Naive thymus-derived CD4-positive, alpha-beta T cell (primary cell): ENCODE measurements around the gene CXorf66. TPM values are rescaled to one million over a fixed set of nuclear protein-coding genes. Genes with fewer than 3 reads are reported as not detected.

Experiments
- ATAC-seq: fragments of 150-1000 bp; cut with Tn5 transposase; 2 replicates; pipeline ENCODE4 v1.10.0; 2021; ENCODE audit warnings: mild to moderate bottlenecking, moderate library complexity
- CTCF ChIA-PET: fragments of 350-600 bp; sonication (Branson Sonifier 250); formaldehyde crosslinking; loops from one replicate; lab custom pipeline; 2021; ENCODE audit warnings: antibody characterized with exemption; lab: Charles Lee
- POLR2A ChIA-PET: fragments of 350-600 bp; sonication (Branson Sonifier 250); formaldehyde crosslinking; loops from one replicate; lab custom pipeline; 2021; ENCODE audit warnings: antibody characterized with exemption, inconsistent platforms; lab: Charles Lee
- DNase-seq, 9 donors: peaks; one replicate each; pipeline versions ENCODE4 v3.0.0 to v3.0.0-alpha.2; 2020 to 2022; ENCODE audit warnings: mixed read lengths in 1 of 9
- H3K27ac ChIP-seq: one replicate; pipeline ENCODE4 v1.7.0; 2013; ENCODE audit warnings: mild to moderate bottlenecking, low read depth, low read length, moderate library complexity
- H3K27me3 ChIP-seq, 2 donors: one replicate each; pipeline ENCODE4 v1.7.0; 2013; ENCODE audit warnings: low read length in 2 of 2, mild to moderate bottlenecking in 2 of 2, moderate library complexity in 2 of 2; ENCODE audit not compliant: control insufficient read depth in 2 of 2, insufficient read depth in 2 of 2
- H3K36me3 ChIP-seq, 3 experiments: 1 replicate in 2 of 3; 2 replicates in 1 of 3; pipeline ENCODE4 v1.7.0; 2013; ENCODE audit warnings: low read length in 3 of 3, mild to moderate bottlenecking in 3 of 3, moderate library complexity in 1 of 3; ENCODE audit not compliant: insufficient read depth in 3 of 3, control insufficient read depth in 2 of 3
- H3K4me1 ChIP-seq, 2 donors: one replicate each; pipeline ENCODE4 v1.7.0; 2013; ENCODE audit warnings: low read length in 2 of 2, mild to moderate bottlenecking in 2 of 2, moderate library complexity in 1 of 2; ENCODE audit not compliant: control insufficient read depth in 2 of 2, insufficient read depth in 2 of 2
- H3K4me3 ChIP-seq: 2 replicates; pipeline ENCODE4 v1.7.0; 2013; ENCODE audit warnings: mild to moderate bottlenecking, low read length
- H3K9me3 ChIP-seq, 3 experiments: 1 replicate in 2 of 3; 2 replicates in 1 of 3; pipeline ENCODE4 v1.7.0; 2013; ENCODE audit warnings: low read length in 3 of 3; ENCODE audit not compliant: control insufficient read depth in 2 of 3
- H3K27ac Mint-ChIP-seq, 9 donors: one replicate each; pipeline ENCODE4 v1.8.0; 2020 to 2022; ENCODE audit warnings: mixed read lengths in 9 of 9, mild to moderate bottlenecking in 8 of 9, moderate library complexity in 5 of 9, inconsistent platforms in 2 of 9
- H3K27me3 Mint-ChIP-seq, 5 donors: one replicate each; pipeline ENCODE4 v1.8.0; 2021 to 2022; ENCODE audit warnings: mixed read lengths in 5 of 5, mild to moderate bottlenecking in 1 of 5
- H3K36me3 Mint-ChIP-seq, 5 donors: one replicate each; pipeline ENCODE4 v1.8.0; 2020 to 2022; ENCODE audit warnings: mixed read lengths in 5 of 5, mild to moderate bottlenecking in 3 of 5, inconsistent platforms in 1 of 5
- H3K4me1 Mint-ChIP-seq, 7 donors: one replicate each; pipeline ENCODE4 v1.8.0; 2020 to 2022; ENCODE audit warnings: mixed read lengths in 7 of 7, mild to moderate bottlenecking in 3 of 7, inconsistent platforms in 1 of 7
- H3K4me3 Mint-ChIP-seq, 10 donors: one replicate each; pipeline ENCODE4 v1.8.0; 2020 to 2022; ENCODE audit warnings: mild to moderate bottlenecking in 10 of 10, mixed read lengths in 10 of 10, moderate library complexity in 6 of 10, inconsistent platforms in 2 of 10
- H3K9me3 Mint-ChIP-seq, 11 donors: one replicate each; pipeline ENCODE4 v1.8.0; 2020 to 2022; ENCODE audit warnings: mixed read lengths in 11 of 11, mild to moderate bottlenecking in 4 of 11, inconsistent platforms in 1 of 11, moderate library complexity in 1 of 11
- intact Hi-C, 2 donors: fragments of 100-400 bp; cut with micrococcal nuclease; formaldehyde crosslinking; loops; one replicate each; pipeline ENCODE4 v1.15.1; 2023
- polyA plus RNA-seq, 2 donors: library from polyadenylated mRNA; unstranded; fragments of 300-500 nt; fragmentation: Illumina TruSeq; gene quantifications; one replicate each; pipeline ENCODE4 v1.2.3, GENCODE V29; 2021
- total RNA-seq, 6 experiments: library from RNA in 5 of 6; stranded (reverse) in 5 of 6; gene quantifications; 1 replicate in 5 of 6; 2 replicates in 1 of 6; pipeline ENCODE4 v1.2.3 and lab custom pipeline; 2021 to 2026

The CXorf66 gene, protein sequence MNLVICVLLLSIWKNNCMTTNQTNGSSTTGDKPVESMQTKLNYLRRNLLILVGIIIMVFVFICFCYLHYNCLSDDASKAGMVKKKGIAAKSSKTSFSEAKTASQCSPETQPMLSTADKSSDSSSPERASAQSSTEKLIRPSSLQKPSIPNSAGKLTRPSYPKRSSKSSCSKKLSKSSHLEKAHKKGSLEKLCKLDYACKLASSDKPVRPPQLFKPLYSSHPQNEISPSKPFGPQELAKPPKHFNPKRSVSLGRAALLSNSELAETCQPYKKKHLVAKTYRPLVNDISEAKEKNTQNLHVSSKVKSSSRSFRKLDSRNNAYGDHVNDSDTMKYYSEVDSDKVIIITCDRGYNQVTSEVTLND
- total RNA-seq, result not detected
- not detected for polyA plus RNA-seq
- total RNA-seq (lab: John Stamatoyannopoulos, UW), result not detected

DNA sequence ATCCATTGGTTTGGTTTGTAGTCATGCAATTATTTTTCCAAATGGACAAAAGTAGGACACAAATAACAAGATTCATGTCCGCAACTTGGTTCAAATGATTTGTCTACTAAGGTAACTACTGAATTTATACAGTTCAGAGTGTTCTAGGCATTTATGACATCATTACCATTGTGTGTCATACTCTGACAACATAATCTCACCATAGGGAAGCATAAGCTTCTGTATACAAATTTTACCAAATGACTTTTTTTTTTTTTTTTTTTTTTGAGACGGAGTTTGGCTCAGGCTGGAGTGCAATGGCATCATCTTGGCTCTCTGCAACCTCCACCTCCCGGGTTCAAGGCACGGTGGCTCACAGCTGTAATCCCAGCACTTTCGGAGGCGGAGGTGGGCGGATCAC lies at the start of gene CXorf66:
Gene CXorf66, minus strand, starts transcription at position 101 of the 400 bp plus-strand sequence. Its CDS starts 25 bp downstream, at position 76.
- Mint-ChIP-seq H3K9me3 (peaks cover 0 to 5% (median 0%) of the 10 kb centered on the region in 11 donors), H3K27ac (no peak within 1 kb of the TSS), H3K27me3 (peaks cover 0 to 9% (median 7%) of the 10 kb centered on the region in 5 donors), H3K4me3 (no peak within 1 kb of the TSS), H3K36me3 (no peaks in the 10 kb centered on the region), H3K4me1 (no peaks in the 10 kb centered on the region)
- no peaks in the 10 kb centered on the region for H3K36me3 ChIP-seq
- H3K4me3 ChIP-seq, result no peak within 1 kb of the TSS
- DNase-seq (no peak), ATAC-seq (no peak)
- H3K4me1 ChIP-seq, result no peaks in the 10 kb centered on the region
- H3K27me3 ChIP-seq, result no peaks in the 10 kb centered on the region
- H3K9me3 ChIP-seq, result no peaks in the 10 kb centered on the region
- no peak within 1 kb of the TSS for H3K27ac ChIP-seq
- POLR2A ChIA-PET, result no interaction called here
- CTCF ChIA-PET, result no interaction called here
- intact Hi-C loops, result no loop called here

DNA sequence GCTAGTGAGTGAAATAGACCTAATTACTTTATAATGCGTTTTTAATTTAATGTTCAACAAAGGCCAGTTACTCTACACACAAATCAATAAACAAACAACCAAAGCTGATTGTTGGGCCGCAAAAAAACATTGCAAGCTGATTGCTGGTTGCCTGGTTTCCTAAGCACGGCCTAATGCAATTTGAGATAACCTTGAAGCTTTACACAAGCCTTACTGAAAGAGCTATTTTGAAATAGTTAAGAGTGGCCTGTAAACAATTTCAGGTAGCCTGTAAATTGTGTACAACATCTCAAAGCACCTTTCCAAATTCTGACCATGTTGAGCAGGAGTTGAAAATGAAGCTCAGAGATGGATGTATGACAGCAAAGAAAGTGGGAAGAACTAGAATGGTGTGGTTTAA lies 17.5 kb upstream of the CXorf66 start:
- no peak for ATAC-seq
- ChIA-PET POLR2A (no interaction called here), CTCF (no interaction called here)
- Histone ChIP-seq H3K27ac (no peak overlapping the region), H3K4me1 (no peaks in the 10 kb centered on the region), H3K36me3 (no peaks in the 10 kb centered on the region), H3K4me3 (no peak overlapping the region), H3K9me3 (no peaks in the 10 kb centered on the region), H3K27me3 (no peaks in the 10 kb centered on the region)
- DNase-seq, result no peak
- Mint-ChIP-seq H3K27ac (no peak overlapping the region), H3K9me3 (no peaks in the 10 kb centered on the region), H3K36me3 (no peaks in the 10 kb centered on the region), H3K4me3 (no peak overlapping the region), H3K4me1 (no peaks in the 10 kb centered on the region), H3K27me3 (no peaks in the 10 kb centered on the region)
- intact Hi-C loops, result no loop called here

DNA sequence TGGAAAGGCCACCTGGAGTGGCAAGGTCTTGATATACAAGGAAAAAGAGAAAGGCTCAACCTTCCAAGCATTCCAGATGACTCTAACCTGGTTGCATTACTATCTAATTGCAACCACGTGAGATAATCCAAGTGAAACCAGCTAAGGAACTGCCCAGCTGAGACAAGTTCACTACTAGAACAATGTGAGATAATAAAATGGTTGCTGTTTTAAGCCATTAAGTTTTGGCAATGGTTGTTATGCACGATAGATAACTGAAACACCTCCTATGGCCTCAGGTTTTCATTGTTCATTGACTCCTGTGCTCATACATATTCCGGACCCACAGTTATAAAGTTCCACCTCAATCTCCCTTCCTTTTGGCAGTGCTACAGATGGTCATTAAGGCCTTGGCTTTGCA lies 9.2 kb upstream of the CXorf66 start:
- peaks cover 9 to 16% (median 13%) of the 10 kb centered on the region in 5 donors for H3K27me3 Mint-ChIP-seq
- intact Hi-C loops, result no loop called here
- Histone ChIP-seq H3K36me3 (no peaks in the 10 kb centered on the region), H3K27me3 (no peaks in the 10 kb centered on the region), H3K4me3 (no peak overlapping the region), H3K9me3 (no peaks in the 10 kb centered on the region), H3K4me1 (no peaks in the 10 kb centered on the region), H3K27ac (no peak overlapping the region)
- ATAC-seq, result no peak
- CTCF ChIA-PET, result no interaction called here
- POLR2A ChIA-PET, result no interaction called here
- DNase-seq, result no peak
- H3K9me3 Mint-ChIP-seq, result peaks cover 0 to 6% (median 0%) of the 10 kb centered on the region in 11 donors
- H3K27ac Mint-ChIP-seq, result no peak overlapping the region
- H3K4me1 Mint-ChIP-seq, result peaks cover 0 to 1% (median 0%) of the 10 kb centered on the region in 7 donors
- no peaks in the 10 kb centered on the region for H3K36me3 Mint-ChIP-seq
- no peak overlapping the region for H3K4me3 Mint-ChIP-seq

DNA sequence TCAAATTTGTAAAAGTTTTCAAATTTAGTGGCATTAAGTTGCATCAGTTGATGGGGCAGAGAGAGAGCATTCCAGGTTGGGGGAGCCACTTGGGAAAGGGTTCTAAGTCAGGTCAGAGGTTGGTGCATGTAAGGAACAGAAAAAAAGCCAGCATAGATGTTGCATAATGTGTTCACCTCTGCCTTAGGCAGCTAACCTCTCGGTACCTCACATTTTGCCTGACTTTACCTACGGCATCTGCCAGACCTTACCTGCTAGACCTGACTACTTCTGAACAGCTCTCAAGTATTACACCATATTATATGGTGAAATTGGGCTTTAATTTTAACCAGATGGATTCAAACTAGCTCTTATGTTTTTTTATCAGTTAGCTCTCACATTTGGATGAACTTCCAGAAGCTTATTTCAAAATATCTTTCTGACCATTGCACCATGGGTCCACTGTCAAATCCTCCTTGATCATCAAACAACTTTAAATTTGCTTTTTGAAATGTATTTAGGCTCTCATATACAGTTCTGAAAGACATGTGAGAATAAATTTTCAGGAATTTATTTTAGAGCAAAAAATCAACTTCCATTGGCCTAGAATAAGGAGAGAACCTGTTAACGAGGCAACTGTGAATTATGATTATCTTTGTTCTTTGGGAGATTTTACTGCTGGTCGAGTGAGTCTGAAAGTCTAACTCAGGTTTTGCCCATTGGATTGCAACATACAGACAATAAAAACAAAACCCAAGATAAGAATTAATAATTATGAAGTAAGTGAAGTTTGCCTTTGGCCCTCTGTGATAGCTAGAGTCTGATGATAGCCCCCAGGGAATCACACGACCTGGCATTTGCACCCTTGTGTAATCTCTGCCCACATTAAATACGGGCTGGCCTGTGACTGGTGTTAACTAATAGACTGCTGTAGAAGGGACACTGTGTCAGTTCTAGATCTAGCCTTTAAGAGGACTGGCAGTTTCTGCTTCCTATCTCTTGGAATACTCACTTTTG lies 7.6 kb upstream of the CXorf66 start:
- H3K4me1 ChIP-seq, result no peaks in the 10 kb centered on the region
- H3K4me1 Mint-ChIP-seq, result peaks cover 0 to 1% (median 0%) of the 10 kb centered on the region in 7 donors
- H3K27me3 Mint-ChIP-seq, result peaks cover 9 to 19% (median 13%) of the 10 kb centered on the region in 5 donors
- no peak for ATAC-seq
- no peak for DNase-seq
- H3K27ac Mint-ChIP-seq, result no peak overlapping the region
- H3K9me3 Mint-ChIP-seq, result peaks cover 0 to 6% (median 0%) of the 10 kb centered on the region in 11 donors
- H3K9me3 ChIP-seq, result no peaks in the 10 kb centered on the region
- intact Hi-C loops, result no loop called here
- ChIA-PET CTCF (no interaction called here), POLR2A (no interaction called here)
- H3K4me3 Mint-ChIP-seq, result no peak overlapping the region
- no peaks in the 10 kb centered on the region for H3K27me3 ChIP-seq
- no peaks in the 10 kb centered on the region for H3K36me3 Mint-ChIP-seq
- no peak overlapping the region for H3K27ac ChIP-seq
- H3K36me3 ChIP-seq, result no peaks in the 10 kb centered on the region
- no peak overlapping the region for H3K4me3 ChIP-seq

DNA sequence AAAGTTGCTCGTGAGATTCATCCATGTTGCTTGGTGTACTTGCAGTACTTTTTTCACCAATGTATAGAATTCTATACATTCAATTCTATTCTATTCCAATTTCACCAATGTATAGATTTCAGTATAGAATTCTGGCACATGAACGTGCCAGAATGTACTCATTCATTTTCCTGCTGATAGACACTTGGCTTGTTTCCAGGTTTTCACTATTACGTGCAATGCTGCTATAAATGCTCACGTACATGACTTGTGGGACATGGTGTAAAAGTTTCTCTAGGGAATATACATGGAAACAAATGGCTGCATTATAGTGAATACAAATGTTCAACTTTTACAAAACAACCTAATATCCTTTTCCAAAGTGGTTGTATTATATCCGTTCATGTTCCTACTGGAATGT lies 6.8 kb upstream of the CXorf66 start:
- ChIA-PET POLR2A (no interaction called here), CTCF (no interaction called here)
- DNase-seq (no peak), ATAC-seq (no peak)
- no peak overlapping the region for H3K27ac Mint-ChIP-seq
- no peaks in the 10 kb centered on the region for H3K36me3 ChIP-seq
- H3K4me3 Mint-ChIP-seq, result no peak overlapping the region
- H3K27me3 ChIP-seq, result no peaks in the 10 kb centered on the region
- peaks cover 0 to 6% (median 0%) of the 10 kb centered on the region in 11 donors for H3K9me3 Mint-ChIP-seq
- H3K36me3 Mint-ChIP-seq, result no peaks in the 10 kb centered on the region
- no peak overlapping the region for H3K4me3 ChIP-seq
- intact Hi-C loops, result no loop called here
- H3K4me1 ChIP-seq, result no peaks in the 10 kb centered on the region
- H3K27me3 Mint-ChIP-seq, result peaks cover 9 to 22% (median 13%) of the 10 kb centered on the region in 5 donors
- no peaks in the 10 kb centered on the region for H3K9me3 ChIP-seq
- H3K27ac ChIP-seq, result no peak overlapping the region
- H3K4me1 Mint-ChIP-seq, result peaks cover 0 to 1% (median 0%) of the 10 kb centered on the region in 7 donors

DNA sequence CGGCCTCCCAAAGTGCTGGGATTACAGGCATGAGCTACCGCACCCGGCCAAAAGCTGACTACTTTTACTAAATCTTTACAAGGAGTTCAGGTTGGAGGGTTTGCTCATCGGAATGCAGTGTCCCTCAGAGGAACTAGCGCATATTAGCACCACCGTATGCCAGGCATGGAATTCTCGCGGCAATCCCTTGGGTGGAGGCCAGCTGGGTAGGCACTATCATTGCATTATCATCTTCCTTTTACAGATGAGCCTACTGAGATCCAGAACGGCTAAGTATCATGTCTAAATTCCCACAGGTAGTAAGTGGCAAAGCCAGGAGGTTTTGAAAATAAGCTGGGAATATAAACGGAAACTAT lies 6.1 kb upstream of the CXorf66 start:
- DNase-seq (no peak), ATAC-seq (no peak)
- ChIA-PET CTCF (interaction anchor here (0.6 kb wide), 1 partner anchor 108 kb away, joined by 3 read pairs; no protein-coding TSS in a partner anchor), POLR2A (no interaction called here)
- Mint-ChIP-seq H3K4me3 (no peak overlapping the region), H3K4me1 (peaks cover 0 to 1% (median 0%) of the 10 kb centered on the region in 7 donors), H3K27ac (no peak overlapping the region), H3K9me3 (peaks cover 0 to 4% (median 0%) of the 10 kb centered on the region in 11 donors), H3K36me3 (no peaks in the 10 kb centered on the region), H3K27me3 (peaks cover 9 to 22% (median 13%) of the 10 kb centered on the region in 5 donors)
- Histone ChIP-seq H3K27me3 (no peaks in the 10 kb centered on the region), H3K4me3 (no peak overlapping the region), H3K9me3 (no peaks in the 10 kb centered on the region), H3K27ac (no peak overlapping the region), H3K4me1 (no peaks in the 10 kb centered on the region), H3K36me3 (no peaks in the 10 kb centered on the region)
- intact Hi-C loops, result no loop called here
